HEK293T (cell line): Measurements from ENCODE around the gene C6orf62.
"Not testable (repeated sequence)": the region's sequence is repeated elsewhere in the genome, so short reads cannot be mapped to it uniquely, and the experiment has no call there.

Experiments
- CTCF ChIA-PET: fragments of 350-600 bp; formaldehyde crosslinking; extraction: SDS; loops from one replicate; lab custom pipeline; 2021; ENCODE audit warnings: antibody characterized with exemption, inconsistent platforms; lab: Yijun Ruan, JAX
- POLR2A ChIA-PET: fragments of 350-600 bp; formaldehyde crosslinking; extraction: SDS; loops from one replicate; lab custom pipeline; 2020; ENCODE audit warnings: antibody characterized with exemption, inconsistent platforms; lab: Yijun Ruan, JAX
- DNase-seq: peaks from one replicate; pipeline ENCODE4 v3.0.0; 2012; ENCODE audit warnings: mixed read lengths; ENCODE audit errors: extremely low spot score
- ARNT ChIP-seq: fragments of 450-650 bp; IDR thresholded peaks from 2 replicates; pipeline ENCODE4 v1.6.1; 2017; ENCODE audit warnings: mild to moderate bottlenecking
- BHLHE40 ChIP-seq: fragments of 450-650 bp; IDR thresholded peaks from 2 replicates; pipeline ENCODE4 v1.6.1; 2016; ENCODE audit warnings: mild to moderate bottlenecking, moderate library complexity, borderline replicate concordance
- CTBP1 ChIP-seq: fragments of 450-650 bp; IDR thresholded peaks from 2 replicates; pipeline ENCODE4 v1.6.1; 2016; ENCODE audit warnings: borderline replicate concordance
- ELF4 ChIP-seq: fragments of 450-650 bp; IDR thresholded peaks from 2 replicates; pipeline ENCODE4 v1.6.1; 2017; ENCODE audit warnings: antibody characterized with exemption
- FOXA1 ChIP-seq: fragments of 450-650 bp; IDR thresholded peaks from 2 replicates; pipeline ENCODE4 v1.6.1; 2016; ENCODE audit warnings: mild to moderate bottlenecking
- FOXK2 ChIP-seq: fragments of 450-650 bp; IDR thresholded peaks from 2 replicates; pipeline ENCODE4 v1.6.1; 2016; ENCODE audit warnings: mild to moderate bottlenecking
- FOXM1 ChIP-seq: fragments of 450-650 bp; IDR thresholded peaks from 2 replicates; pipeline ENCODE4 v1.6.1; 2017; ENCODE audit warnings: mild to moderate bottlenecking, borderline replicate concordance
- HDGF ChIP-seq: fragments of 450-650 bp; IDR thresholded peaks from 2 replicates; pipeline ENCODE4 v1.6.1; 2017; ENCODE audit warnings: antibody characterized with exemption, borderline replicate concordance
- L3MBTL2 ChIP-seq: fragments of 450-650 bp; conservative IDR thresholded peaks from 2 replicates; pipeline ENCODE4 v1.6.1; 2016; ENCODE audit warnings: mild to moderate bottlenecking
- LEF1 ChIP-seq: fragments of 450-650 bp; IDR thresholded peaks from 2 replicates; pipeline ENCODE4 v1.6.1; 2017; ENCODE audit warnings: mild to moderate bottlenecking, borderline replicate concordance
- NFRKB ChIP-seq: fragments of 450-650 bp; IDR thresholded peaks from 2 replicates; pipeline ENCODE4 v1.6.1; 2016; ENCODE audit warnings: mild to moderate bottlenecking, moderate library complexity
- PKNOX1 ChIP-seq: fragments of 450-650 bp; IDR thresholded peaks from 2 replicates; pipeline ENCODE4 v1.6.1; 2016
- SP1 ChIP-seq: fragments of 450-650 bp; IDR thresholded peaks from 2 replicates; pipeline ENCODE4 v1.6.1; 2017
- SUZ12 ChIP-seq: fragments of 450-650 bp; IDR thresholded peaks from 2 replicates; pipeline ENCODE4 v1.6.1; 2016; ENCODE audit warnings: mild to moderate bottlenecking
- TARDBP ChIP-seq: fragments of 450-650 bp; IDR thresholded peaks from 2 replicates; pipeline ENCODE4 v1.6.1; 2016
- ZNF384 ChIP-seq: fragments of 450-650 bp; IDR thresholded peaks from 2 replicates; pipeline ENCODE4 v1.6.1; 2016

The C6orf62 gene

GRCh38 chr6:24683297-24684296, 35.4 kb downstream of the C6orf62 start:
- POLR2A ChIA-PET: no interaction called here

GRCh38 chr6:24680582-24680981, 38.4 kb downstream of the C6orf62 start:
- DNase-seq: no peak
- TF ChIP-seq ZNF384 (no peak), LEF1 (no peak)
- ChIA-PET CTCF (no interaction called here), POLR2A (no interaction called here)

More at GRCh38 chr6:24683297-24684296, 35.4 kb downstream of the C6orf62 start:
- no peak for DNase-seq
- CTCF ChIA-PET: no interaction called here
- TF ChIP-seq FOXK2 (no peak), SP1 (no peak), NFRKB (no peak), LEF1 (no peak), ELF4 (no peak), CTBP1 (no peak), FOXA1 (no peak)

GRCh38 chr6:24678792-24679352, 40.1 kb downstream of the C6orf62 start:
- CTCF ChIA-PET: not testable (repeated sequence)

GRCh38 chr6:24673625-24674024, 45.3 kb downstream of the C6orf62 start:
- DNase-seq: no peak
- POLR2A ChIA-PET: no interaction called here
- CTCF ChIA-PET: no interaction called here
- TF ChIP-seq ELF4 (no peak), ARNT (no peak), FOXM1 (no peak), NFRKB (no peak), CTBP1 (no peak), L3MBTL2 (no peak), BHLHE40 (no peak), ZNF384 (no peak; the same call in 1 of the 2 replicates), LEF1 (no peak), FOXK2 (no peak), FOXA1 (no peak), PKNOX1 (no peak), SP1 (no peak), TARDBP (no peak), HDGF (no peak), SUZ12 (no peak)

More at GRCh38 chr6:24678792-24679352, 40.1 kb downstream of the C6orf62 start:
- POLR2A ChIA-PET, DNase-seq: not testable (repeated sequence)

- TF ChIP-seq PKNOX1 (no peak), SUZ12 (no peak), SP1 (no peak), ELF4 (no peak), FOXA1 (no peak), BHLHE40 (no peak), L3MBTL2 (no peak), FOXM1 (no peak)
- ChIA-PET POLR2A (no interaction called here), CTCF (no interaction called here)
Measured at GRCh38 chr6:24672620-24673182, 46.3 kb downstream of the C6orf62 start.

GRCh38 chr6:24671077-24671476, 47.9 kb downstream of the C6orf62 start:
- DNase-seq, POLR2A ChIA-PET, CTCF ChIA-PET: not testable (repeated sequence)

More at GRCh38 chr6:24672620-24673182, 46.3 kb downstream of the C6orf62 start:
- no peak for DNase-seq

- POLR2A ChIA-PET, CTCF ChIA-PET, DNase-seq: not testable (repeated sequence)
Measured at GRCh38 chr6:24670492-24670891, 48.5 kb downstream of the C6orf62 start.

GRCh38 chr6:24668997-24669361, 50.0 kb downstream of the C6orf62 start:
- ChIA-PET POLR2A (no interaction called here), CTCF (no interaction called here)
- TF ChIP-seq PKNOX1: no peak
- TF ChIP-seq NFRKB: no peak
- no peak for DNase-seq

GRCh38 chr6:24668066-24668996, 50.6 kb downstream of the C6orf62 start:
- CTCF ChIA-PET, DNase-seq, POLR2A ChIA-PET: not testable (repeated sequence)
